ENCODE data around the gene ITPR1.

- TF ChIP-seq EP300 (IDR thresholded peaks at IDR 0.05; ENCODE audit: low read depth) (no peak), CTCF (IDR thresholded peaks at IDR 0.05) (no peak), POLR2A (IDR thresholded peaks at IDR 0.05) (no peak), POLR2AphosphoS5 (IDR thresholded peaks at IDR 0.05) (no peak)
These were observed 313.5 kb downstream of the ITPR1 start for GRCh38 chr3:4806535-4807108.
